GM19395 (cell line): ENCODE results near the gene TRPM1.
A peak's percentile ranks its signal among the peaks of the same experiment; 100 is the strongest.

Experiments
- ATAC-seq: cut with Tn5 transposase; IDR thresholded peaks from one replicate; pipeline ENCODE4 v1.9.1; 2021; ENCODE audit warnings: mild to moderate bottlenecking, moderate library complexity; ENCODE audit not compliant: unreplicated experiment

The TRPM1 gene

DNA sequence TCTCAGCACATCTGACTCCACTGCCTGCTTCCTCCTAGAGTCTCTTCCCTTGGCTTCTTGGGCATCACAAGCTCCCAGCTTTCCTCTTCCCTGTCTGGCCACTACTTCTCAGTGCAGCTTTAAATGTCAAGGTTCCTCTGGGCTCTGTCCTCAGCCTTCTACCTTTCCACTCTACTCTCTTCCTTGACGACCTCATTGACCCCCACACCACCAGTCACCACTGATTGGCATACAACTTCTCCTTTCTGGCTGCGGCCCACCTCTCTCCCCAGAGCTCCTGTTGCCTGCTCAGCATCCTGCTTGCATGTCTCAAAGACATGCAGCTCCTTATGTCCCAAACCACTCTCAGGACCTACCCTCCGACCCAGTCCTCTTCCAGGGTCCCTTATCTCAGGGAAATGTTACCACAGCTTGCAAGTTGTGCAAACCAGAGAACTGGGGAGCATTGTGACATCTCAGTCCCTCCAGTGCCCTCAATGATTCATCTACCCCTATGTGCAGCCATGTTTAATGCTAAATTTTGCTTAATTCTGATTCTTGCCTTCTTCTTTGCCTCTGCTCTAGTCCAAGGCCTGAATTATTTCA, 49.9 kb downstream of the TRPM1 start:
- no peak for ATAC-seq

DNA sequence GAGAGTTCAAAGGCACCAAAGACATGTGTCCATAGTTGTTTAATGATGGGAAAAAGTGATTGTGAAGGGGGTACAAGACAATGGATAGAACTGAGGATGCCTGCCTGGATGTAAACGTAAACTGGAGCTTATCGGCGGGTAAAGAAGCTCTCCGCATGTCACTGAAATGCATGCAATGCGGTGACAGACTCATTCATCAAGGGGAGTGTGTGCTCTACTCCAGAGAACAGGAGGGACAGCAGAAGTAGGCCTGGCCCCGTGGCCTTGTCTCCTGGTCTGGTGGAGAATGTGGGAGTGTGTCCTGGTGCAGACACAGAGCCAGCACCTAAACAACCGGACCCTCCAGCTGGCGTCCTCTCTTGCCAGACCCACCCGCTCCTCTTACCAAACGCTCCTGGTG, 50.6 kb downstream of the TRPM1 start:
- no peak for ATAC-seq

DNA sequence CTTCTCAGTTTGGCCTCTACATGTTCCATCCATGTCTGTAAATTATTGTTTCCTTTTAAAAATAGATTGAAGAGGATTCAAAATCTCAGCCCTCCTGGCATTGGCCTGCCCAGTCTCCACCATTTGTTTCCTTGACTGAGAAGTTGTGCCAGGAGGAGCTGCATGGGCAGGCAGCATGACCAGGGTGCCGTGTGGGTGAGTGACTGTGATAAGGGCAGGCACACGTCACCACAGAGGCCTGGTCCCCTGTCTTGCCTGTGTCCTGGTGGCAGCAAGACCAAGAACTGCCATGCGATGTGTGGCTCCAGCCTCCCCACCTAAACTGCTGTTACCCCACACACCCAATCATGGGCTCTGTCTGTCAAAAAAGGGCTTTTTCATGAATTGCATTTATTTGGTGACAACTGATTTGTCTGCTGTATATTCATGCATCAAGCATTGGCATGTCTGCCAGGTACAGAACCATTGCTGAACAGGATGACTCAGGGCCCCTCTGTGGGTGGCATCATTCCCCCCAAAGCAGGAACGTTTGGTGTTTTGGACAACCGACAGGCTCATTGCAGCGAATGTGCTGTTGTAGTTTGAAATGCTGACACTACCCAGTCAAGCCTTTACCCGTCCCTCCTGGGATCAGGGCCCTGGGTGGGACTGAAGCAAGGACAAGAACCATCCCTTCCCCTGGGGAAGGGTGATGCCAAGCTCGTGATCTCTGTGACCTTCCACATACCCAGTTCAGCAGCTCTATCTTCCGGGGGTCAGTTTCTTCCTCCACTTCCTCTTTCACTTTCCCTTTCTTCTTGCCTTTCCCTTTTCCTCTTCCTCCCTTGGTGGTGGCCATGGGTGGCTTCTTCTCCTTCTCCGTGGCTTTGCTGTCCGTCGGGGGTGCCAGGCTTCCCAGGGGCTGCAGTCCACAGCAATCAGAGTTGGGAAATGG, 51.6 kb downstream of the TRPM1 start:
- ATAC-seq = no peak

DNA sequence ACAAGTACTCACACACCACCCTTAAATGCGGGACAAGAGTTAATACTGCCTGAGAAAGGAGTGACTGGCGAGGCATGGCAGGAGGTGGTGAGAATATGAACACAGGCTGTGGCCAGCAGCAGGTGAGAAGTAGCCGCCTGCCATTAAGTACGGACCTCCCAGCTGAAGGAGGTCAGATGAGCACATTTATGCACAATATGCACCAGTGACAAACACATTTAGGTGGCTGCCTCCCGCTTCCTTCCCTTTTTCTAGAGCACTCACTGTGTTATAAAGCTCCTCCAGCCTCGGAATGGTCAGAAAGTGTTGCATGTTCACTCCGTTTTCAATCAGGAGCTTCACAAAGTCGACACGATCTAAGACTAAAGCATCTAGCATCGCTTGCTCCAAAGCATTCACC, 52.4 kb downstream of the TRPM1 start:
- ATAC-seq = no peak

DNA sequence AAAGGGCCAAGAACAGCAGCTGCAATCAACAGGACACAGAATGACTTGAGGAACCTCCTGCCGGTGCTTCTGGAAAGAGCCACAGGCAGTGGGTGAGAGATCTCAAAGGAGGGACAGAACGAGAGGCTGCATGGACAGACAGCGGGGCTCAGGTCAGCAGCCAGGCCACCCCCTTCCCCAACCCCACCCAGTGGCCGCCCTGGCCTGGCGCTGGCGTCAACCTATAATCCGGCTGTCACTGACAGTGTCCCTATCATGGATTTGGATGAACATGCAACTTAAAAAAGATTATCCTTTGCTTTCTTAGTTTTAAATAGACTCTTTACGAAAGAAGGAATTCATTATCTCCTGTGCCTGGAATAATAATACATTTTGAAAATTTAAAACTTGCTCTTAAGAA, 54.1 kb downstream of the TRPM1 start:
- ATAC-seq = no peak

DNA sequence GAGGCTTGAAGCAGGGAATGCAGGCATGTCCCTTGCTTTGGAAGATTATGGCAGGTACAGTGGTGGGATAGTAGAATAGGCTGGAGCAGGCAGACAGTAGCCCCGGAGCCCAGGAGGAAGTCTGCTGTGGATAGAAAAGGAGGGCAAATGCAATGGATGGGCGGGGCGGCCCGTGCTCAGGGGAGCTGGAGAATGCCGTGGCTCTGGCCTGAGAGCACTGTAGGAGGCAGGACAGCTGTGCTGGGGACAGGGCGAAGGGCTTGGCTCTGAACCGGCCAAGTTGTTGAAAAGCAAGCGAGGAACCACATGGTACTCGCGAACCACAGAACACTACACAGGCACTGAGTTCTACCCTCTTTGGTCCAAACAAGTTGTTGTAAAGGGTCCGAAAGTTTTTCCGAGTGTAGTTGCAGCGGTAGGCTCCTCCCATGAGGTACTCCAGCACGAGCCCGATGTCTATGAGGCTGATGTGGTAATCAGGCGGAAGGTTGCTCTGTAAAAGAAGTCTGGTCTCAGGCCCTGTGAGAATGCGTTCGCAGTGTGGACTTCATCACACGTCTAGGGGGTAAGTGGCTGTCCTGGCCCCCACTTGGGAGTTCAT, 54.7 kb downstream of the TRPM1 start:
- ATAC-seq = no peak

DNA sequence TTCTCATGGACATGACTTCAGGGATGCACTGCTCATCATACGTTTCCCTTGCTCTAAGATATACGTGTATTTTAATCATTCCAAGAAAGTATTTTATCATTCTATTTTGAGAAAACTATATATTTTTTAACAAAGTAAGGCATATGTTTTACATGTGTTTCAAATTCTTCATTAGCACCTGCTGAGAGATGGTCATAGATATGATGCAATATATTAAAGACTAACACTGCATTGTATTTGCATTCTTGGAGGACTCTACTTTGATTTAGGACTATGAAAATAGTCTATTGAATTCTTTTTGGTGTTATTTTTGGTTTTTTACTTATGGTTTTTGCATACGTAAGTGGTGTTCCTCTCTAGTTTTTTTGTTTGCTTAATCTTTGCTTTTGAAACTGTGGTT, 55.9 kb downstream of the TRPM1 start:
- ATAC-seq = no peak

DNA sequence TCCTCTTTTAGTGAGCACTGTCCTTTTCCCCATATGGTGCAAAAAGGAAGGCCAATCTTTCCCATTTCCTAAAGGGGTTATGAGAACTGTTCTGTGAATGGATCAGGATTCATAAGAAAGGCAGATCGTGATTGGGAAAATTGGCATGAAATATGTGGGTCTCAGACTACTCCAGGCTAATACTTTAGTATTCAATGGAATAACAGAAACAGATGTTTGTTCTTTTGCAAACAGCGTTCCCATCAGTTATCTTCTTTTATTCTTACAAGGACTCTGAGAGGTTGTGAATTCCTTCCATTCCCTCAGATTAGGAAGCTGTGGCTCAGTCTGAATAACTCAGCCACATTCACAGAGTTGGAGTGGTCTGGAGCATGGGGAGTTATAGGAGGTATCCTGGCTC, 58.8 kb downstream of the TRPM1 start:
- no peak for ATAC-seq

DNA sequence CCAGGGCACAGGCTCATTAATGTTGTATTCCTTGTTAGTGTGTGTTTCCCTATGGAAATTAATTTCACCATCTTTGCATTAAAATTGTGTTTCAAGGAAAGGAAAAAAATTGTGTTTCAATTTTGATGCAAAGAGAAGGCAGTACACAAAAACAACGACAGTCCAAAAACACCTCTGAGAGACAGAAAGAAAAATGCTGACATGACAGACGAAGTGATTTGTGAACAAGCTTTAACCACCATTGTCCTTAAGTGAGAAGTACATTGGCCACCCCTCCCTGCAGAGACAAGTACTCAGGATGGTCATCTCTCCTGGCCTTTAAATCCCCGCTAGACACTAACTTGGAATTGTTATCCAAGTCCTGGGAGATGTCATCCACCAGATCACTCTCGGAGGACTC, 59.9 kb downstream of the TRPM1 start:
- no peak for ATAC-seq

DNA sequence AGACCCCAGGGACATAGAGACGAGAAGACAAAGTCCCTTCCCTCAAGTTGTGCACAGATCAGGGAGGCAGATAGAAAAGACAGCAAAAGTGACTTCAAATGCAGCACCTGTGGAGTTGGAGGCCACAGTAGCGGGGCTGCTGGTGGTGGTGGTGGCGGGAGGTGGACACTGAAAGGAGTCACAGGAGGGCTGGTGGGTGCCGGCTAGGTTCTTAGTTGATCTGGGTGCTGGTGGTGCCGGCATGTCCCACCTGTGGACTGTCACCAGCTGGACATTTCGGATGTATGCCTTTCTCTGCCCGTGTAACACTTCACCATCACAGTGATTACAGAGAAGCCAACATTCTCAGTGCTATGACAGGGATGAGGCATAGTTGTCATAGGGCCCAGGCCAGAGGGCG, 60.9 kb downstream of the TRPM1 start:
- no peak for ATAC-seq

DNA sequence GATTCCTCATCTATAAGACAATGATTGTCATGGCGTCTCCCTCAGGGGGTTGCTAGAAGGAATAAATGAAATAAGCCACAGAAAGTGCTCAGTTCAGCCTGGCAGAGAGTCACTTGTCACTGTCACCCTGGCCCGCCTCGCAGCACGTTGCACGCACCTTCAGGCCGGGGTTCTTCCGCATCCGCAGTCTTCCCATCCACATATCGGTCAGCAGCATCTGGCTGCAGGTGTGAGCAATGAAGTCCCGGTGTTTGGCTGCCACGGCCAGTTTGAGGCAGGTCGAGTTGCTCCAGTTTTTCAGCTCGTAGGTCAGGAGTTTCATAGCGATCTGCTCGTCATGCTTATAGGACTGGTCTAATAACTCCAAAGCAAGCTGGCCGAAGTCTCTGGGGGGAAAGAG, 61.6 kb downstream of the TRPM1 start:
- no peak for ATAC-seq

DNA sequence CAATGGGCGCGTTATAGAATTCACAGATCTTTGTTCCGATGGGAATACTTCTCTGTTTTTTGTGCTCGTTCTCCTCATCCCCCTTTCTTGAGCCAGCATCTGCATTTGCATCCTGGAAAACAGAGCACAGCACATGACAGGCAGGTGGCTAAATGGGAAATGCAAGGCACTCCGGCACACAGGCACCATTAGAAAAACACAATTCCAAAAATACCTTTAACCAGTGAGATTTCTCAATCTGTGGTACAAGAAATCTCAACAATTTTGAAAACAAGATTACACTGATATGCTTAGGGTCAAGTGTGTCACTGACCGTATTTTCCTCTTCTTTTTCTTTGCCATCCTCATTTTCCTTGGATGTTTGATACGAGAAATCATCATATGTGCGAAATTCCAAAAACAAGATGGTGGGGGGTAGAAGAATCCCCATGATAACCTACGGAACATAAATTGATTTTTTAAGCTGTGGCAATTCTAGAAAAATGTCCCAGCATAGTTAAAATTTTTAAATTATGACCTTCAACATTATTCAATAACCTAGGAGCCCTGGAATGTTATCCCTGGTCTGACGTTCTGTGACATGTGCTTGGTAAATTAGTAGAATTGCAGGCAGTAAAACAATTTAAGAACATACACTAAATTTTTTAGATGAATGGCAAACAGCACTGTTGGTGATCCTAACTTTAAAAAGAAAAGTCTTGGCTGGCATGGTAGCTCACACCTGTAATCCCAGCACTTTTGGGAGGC, 63.6 kb downstream of the TRPM1 start:
- no peak for ATAC-seq

DNA sequence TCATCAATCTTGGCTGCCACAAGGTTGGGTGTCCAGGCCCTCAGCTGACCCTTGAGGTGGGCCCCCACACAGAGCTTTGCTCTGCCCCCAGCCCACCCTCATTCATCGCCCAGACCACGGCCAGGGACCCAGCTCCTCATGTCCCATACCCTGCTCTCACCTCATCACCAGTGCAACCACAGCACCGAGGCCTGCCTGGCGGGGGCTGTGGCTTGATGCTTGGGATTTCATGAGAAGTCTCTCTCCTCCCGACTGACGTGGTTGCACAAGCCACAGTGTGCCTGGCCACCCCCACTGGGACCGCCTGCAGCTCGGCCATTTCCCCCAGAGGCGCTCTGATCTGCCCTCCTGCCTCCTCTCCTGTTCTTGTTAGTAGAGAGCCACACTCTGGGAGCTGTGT, 64.7 kb downstream of the TRPM1 start:
- ATAC-seq = no peak

DNA sequence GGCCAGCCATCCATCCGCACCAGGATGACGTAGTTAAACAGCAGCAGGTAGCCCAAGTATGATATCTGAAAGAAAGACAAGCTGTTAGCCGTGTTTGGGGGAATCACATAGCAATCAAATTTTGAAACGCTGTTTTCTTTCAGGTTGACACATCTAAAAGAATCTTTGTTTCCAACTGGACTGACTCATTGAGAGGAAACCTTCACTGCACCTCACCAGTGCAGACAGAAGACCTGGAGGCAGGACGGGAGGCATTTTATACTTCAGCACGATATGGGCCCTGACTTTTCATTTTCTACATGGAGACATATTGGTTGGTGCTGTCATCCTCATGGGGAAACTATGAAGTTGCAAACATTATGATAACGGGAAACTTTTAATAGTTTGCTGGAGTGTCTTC, 65.9 kb downstream of the TRPM1 start:
- ATAC-seq = no peak

DNA sequence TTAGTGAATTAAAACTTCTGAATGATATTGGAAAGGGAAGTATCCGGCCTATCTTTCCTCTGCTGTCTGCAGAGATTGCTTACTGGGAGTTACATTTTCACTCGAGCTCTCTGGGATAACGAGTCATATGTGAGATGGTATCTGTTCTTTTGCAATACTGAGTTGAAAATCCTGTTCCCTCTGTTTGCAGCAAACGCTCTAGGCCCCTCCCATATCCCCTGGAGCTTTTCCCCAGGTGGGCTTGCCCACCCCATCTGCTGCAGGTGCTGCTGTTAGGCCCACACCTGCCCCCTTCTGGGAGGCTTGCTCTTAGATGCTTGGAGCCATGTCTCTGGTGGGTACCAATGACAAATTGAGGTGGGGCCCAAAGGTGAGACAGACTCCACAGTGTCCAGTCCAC, 67.4 kb downstream of the TRPM1 start:
- no peak for ATAC-seq

DNA sequence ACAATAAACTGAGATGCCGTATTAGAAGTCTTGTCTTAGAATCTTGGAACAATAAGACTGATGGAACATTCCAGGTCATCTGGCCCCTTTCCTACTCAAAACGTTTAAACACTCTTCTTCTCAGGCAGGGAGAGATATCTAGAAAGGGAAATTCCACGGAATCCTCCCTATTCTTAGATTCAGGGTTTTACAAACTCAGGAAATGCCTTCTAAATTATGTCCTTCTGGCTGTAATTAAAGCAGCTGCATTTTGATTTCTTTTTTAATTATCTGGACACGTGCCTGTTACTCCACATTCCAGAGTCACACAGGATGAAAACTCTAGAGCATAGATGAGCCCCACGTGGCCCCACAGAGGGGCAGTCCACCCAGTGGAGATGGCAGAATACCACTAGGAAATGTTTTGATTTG, 68.6 kb downstream of the TRPM1 start:
- no peak for ATAC-seq

DNA sequence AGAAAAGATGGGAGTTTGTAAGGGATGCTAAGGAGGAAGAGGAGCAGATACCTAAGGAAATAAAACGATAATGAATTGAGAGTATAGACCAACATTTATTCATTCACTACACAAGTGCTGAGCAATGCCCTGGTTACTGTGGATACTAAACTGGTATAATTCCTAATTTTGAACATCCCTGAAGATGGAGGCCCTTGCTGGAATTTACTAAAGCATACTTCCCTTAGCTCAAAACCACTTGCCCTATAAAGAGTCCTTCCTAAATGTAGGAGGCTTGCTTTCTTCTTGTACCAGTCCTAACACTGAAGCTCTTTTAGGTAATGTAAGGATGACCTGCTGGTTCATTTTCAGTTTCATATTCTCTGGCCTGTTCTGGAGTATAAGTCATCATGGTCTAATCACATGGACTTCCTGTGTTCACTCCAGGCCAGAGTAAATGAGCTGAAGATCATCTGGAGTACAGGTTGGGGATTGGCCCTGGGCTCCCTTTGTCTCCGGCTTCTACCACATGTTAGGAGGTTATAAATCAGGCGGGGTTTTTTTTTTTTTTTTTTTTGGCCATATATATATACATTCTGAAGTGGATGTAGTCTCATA, 70.0 kb downstream of the TRPM1 start:
- peak; percentile 95 for ATAC-seq

DNA sequence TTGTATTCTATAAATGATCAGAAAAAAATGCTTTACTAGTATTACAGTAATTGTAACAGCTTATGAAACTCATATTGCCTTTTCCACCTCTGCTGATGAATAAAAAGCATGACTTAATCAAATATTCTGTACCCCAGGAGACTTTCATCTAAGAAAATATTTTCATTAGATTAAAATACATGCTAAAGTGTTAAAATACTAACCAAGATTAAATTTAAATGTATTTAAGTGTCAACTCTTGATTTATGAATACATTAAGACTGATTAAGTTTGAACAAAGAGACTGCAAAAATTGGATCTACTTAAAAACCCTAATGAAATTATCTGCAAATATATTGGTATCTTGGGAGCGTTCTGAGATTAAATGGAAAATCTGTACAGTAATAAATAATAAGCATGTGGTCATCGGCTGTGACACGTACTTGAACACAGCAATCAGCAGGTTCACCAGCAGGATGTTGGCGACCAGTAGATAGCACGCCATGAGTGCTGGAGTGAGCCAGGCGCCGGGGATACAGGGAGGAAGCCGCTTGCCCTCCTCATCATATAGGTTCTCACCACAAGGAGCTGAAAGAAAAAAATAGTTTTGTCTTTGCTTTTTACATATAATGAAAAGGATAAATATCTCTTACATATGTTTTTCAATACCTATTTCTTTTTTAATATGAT, 73.5 kb downstream of the TRPM1 start:
- no peak for ATAC-seq

DNA sequence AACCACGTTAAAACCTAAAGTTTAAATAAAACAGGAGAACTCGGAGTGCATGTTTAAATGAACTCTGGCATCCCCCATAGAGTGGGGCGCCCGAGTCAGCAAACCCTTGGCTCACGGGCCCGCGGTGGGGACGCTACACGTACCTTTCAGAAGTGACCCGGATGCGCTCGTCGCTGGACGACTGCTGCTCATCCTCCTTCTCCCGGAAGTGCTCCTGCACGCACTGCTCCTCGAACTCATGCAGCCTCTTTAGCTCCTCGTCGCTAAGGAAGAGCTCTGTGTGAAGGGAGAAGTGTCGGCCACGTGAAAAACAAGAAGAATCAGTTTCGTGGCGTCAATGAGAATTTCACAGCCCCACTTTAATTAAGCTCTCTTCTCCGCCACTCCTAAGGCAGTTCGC, 75.5 kb downstream of the TRPM1 start:
- ATAC-seq = no peak

DNA sequence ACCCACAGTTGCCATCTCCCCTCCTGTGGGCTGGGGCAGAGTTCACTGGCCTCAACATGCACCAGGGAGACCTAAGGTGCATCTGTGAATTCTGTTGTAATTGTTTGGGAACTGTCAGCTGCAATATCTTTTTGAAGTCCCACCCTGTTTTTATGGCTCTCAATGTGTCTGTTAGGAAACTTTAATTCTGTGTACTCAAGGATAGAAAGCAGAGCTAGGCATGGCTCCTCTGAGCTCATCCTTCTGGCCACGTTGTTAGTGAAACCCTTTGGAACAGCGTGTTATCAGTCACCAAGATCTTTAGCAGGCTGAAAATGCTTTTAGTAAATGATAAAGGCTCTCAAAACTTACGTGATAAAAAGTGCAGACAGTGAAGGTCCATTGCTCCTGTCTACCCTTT, 76.5 kb downstream of the TRPM1 start:
- no peak for ATAC-seq

DNA sequence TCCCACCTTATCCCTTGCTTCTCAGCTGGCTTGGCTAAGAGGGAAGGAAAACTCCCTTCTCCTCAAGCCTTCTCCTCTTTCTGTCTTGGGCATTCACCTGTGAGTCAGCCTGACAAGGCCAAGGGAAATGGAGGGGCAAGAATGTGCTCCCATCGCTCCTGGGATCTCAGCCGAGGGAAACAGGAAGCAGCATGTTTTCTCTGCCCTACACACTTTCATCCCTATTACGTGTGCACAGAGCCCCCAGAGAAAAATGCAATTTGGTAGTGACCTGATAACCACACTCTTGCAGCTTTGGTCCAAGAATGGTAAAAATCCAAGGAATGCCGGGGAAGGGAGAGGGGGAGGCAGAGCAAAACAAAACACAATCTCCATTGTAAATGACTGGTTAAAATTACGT, 77.2 kb downstream of the TRPM1 start:
- ATAC-seq = no peak
